Ishikawa (cell line): ENCODE data around the gene GHRHR.

ENCODE experiments used
- CEBPB ChIP-seq: IDR thresholded peaks from 2 replicates; pipeline ENCODE4 v1.6.1; 2012
- CREB1 ChIP-seq: IDR thresholded peaks from 2 replicates; pipeline ENCODE4 v1.6.1; 2012; ENCODE audit warnings: low read depth
- EGR1 ChIP-seq: IDR thresholded peaks from 2 replicates; pipeline ENCODE4 v1.6.1; 2012
- EP300 ChIP-seq: IDR thresholded peaks from 2 replicates; pipeline ENCODE4 v1.6.1; 2012; ENCODE audit warnings: borderline replicate concordance
- FOXM1 ChIP-seq: IDR thresholded peaks from 2 replicates; pipeline ENCODE4 v1.6.1; 2012; ENCODE audit warnings: low read depth, borderline replicate concordance
- MAX ChIP-seq: IDR thresholded peaks from 2 replicates; pipeline ENCODE4 v1.6.1; 2012
- NFIC ChIP-seq: IDR thresholded peaks from 2 replicates; pipeline ENCODE4 v1.6.1; 2012
- RAD21 ChIP-seq: IDR thresholded peaks from 2 replicates; pipeline ENCODE4 v1.6.1; 2012; ENCODE audit warnings: low read depth
- REST ChIP-seq: IDR thresholded peaks from 2 replicates; pipeline ENCODE4 v1.6.1; 2012; ENCODE audit warnings: low read depth, mild to moderate bottlenecking
- TAF1 ChIP-seq: IDR thresholded peaks from 2 replicates; pipeline ENCODE4 v1.6.1; 2012; ENCODE audit warnings: low read depth, mild to moderate bottlenecking
- TCF12 ChIP-seq: IDR thresholded peaks from 2 replicates; pipeline ENCODE4 v1.6.1; 2012; ENCODE audit warnings: low read depth
- TEAD4 ChIP-seq: IDR thresholded peaks from 2 replicates; pipeline ENCODE4 v1.6.1; 2012
- USF1 ChIP-seq: IDR thresholded peaks from 2 replicates; pipeline ENCODE4 v1.6.1; 2012
- YY1 ChIP-seq: IDR thresholded peaks from 2 replicates; pipeline ENCODE4 v1.6.1; 2012; ENCODE audit warnings: low read depth
- ZBTB7A ChIP-seq: IDR thresholded peaks from 2 replicates; pipeline ENCODE4 v1.6.1; 2012; ENCODE audit warnings: low read depth

GHRHR gene

GRCh38 chr7:30965372-30965771, 1.6 kb downstream of the GHRHR start:
- no peak for TF ChIP-seq FOXM1
- TF ChIP-seq EGR1, result no peak
- TF ChIP-seq ZBTB7A, result no peak
- no peak for TF ChIP-seq TCF12
- no peak for TF ChIP-seq REST
- no peak for TF ChIP-seq CREB1
- TF ChIP-seq USF1, result no peak
- no peak for TF ChIP-seq YY1
- TF ChIP-seq EP300, result no peak
- no peak for TF ChIP-seq MAX

GRCh38 chr7:30965883-30966282, 2.1 kb downstream of the GHRHR start:
- TF ChIP-seq YY1, result no peak
- no peak for TF ChIP-seq USF1
- TF ChIP-seq CEBPB, result no peak
- TF ChIP-seq FOXM1, result no peak
- no peak for TF ChIP-seq TCF12
- TF ChIP-seq CREB1, result no peak
- no peak for TF ChIP-seq MAX
- no peak for TF ChIP-seq TAF1
- TF ChIP-seq EGR1, result no peak
- TF ChIP-seq REST, result no peak
- TF ChIP-seq EP300, result no peak
- no peak for TF ChIP-seq ZBTB7A

GRCh38 chr7:30968294-30968693, 4.5 kb downstream of the GHRHR start:
- TF ChIP-seq FOXM1 (no peak), TAF1 (no peak), CEBPB (no peak), TCF12 (no peak), YY1 (no peak)

- TF ChIP-seq MAX, result no peak
- no peak for TF ChIP-seq TEAD4
- TF ChIP-seq TCF12, result no peak
- TF ChIP-seq YY1, result no peak
- TF ChIP-seq CREB1, result no peak
- no peak for TF ChIP-seq ZBTB7A
- no peak for TF ChIP-seq NFIC
- TF ChIP-seq EGR1, result no peak
These were observed 5.2 kb downstream of the GHRHR start for GRCh38 chr7:30968747-30969603.

GRCh38 chr7:30969604-30969970, 5.8 kb downstream of the GHRHR start:
- no peak for TF ChIP-seq TEAD4
- no peak for TF ChIP-seq TAF1
- no peak for TF ChIP-seq MAX
- TF ChIP-seq CREB1, result no peak
- no peak for TF ChIP-seq NFIC
- no peak for TF ChIP-seq REST
- TF ChIP-seq FOXM1, result no peak
- TF ChIP-seq YY1, result no peak
- no peak for TF ChIP-seq TCF12
- no peak for TF ChIP-seq RAD21
